RWPE1 (cell line): ENCODE measurements around the gene PGR.
"Not testable (repeated sequence)": the region's sequence is repeated elsewhere in the genome, so short reads cannot be mapped to it uniquely, and the experiment has no call there.

Experiments used
- CTCF ChIA-PET: fragments of 350-600 bp; sonication (Branson Sonifier 250); formaldehyde crosslinking; extraction: SDS; loops from one replicate; lab custom pipeline; 2021; lab: Yijun Ruan, JAX
- POLR2A ChIA-PET: fragments of 400-600 bp; formaldehyde crosslinking; extraction: SDS; loops from one replicate; lab custom pipeline; 2020; ENCODE audit warnings: antibody characterized with exemption; ENCODE audit not compliant: low non-redundant PET; lab: Yijun Ruan, JAX
- DNase-seq: peaks from one replicate; pipeline ENCODE4 v3.0.0; 2012; ENCODE audit warnings: low spot score
- H3K27ac ChIP-seq: fragments of 450-650 bp; 2 replicates; pipeline ENCODE4 v1.5.1; 2017
- TF ChIP-seq, protein P1 (sequence below): fragments of 450-650 bp; conservative IDR thresholded peaks from 2 replicates; pipeline ENCODE4 v1.5.1; 2017; ENCODE audit warnings: low read depth, mild to moderate bottlenecking

Gene PGR

GRCh38 chr11:101028644-101029043 lies 101.0 kb downstream of the PGR start:
- TF ChIP-seq, protein P1, sequence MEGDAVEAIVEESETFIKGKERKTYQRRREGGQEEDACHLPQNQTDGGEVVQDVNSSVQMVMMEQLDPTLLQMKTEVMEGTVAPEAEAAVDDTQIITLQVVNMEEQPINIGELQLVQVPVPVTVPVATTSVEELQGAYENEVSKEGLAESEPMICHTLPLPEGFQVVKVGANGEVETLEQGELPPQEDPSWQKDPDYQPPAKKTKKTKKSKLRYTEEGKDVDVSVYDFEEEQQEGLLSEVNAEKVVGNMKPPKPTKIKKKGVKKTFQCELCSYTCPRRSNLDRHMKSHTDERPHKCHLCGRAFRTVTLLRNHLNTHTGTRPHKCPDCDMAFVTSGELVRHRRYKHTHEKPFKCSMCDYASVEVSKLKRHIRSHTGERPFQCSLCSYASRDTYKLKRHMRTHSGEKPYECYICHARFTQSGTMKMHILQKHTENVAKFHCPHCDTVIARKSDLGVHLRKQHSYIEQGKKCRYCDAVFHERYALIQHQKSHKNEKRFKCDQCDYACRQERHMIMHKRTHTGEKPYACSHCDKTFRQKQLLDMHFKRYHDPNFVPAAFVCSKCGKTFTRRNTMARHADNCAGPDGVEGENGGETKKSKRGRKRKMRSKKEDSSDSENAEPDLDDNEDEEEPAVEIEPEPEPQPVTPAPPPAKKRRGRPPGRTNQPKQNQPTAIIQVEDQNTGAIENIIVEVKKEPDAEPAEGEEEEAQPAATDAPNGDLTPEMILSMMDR: no peak
- no peak overlapping the region for H3K27ac ChIP-seq
- ChIA-PET POLR2A (no interaction called here), CTCF (no interaction called here)
- no peak for DNase-seq

- POLR2A ChIA-PET: no interaction called here
- H3K27ac ChIP-seq: no peak overlapping the region
- DNase-seq: no peak
- TF ChIP-seq, protein P1: no peak
- CTCF ChIA-PET: no interaction called here
These were observed 107.4 kb downstream of the PGR start for GRCh38 chr11:101022256-101022655.

- ChIA-PET CTCF (interaction anchor here (0.6 to 0.7 kb wide), 3 partner anchors 14 to 1752 kb away, joined by 3 read pairs; no protein-coding TSS in a partner anchor), POLR2A (no interaction called here)
- DNase-seq: no peak
- no peak overlapping the region for H3K27ac ChIP-seq
- TF ChIP-seq, protein P1: no peak
These were observed 109.7 kb downstream of the PGR start for GRCh38 chr11:101019870-101020269.

GRCh38 chr11:101014600-101015285 lies 114.9 kb downstream of the PGR start:
- TF ChIP-seq, protein P1: no peak
- ChIA-PET POLR2A (no interaction called here), CTCF (no interaction called here)
- DNase-seq: no peak
- H3K27ac ChIP-seq: no peak overlapping the region

DNA sequence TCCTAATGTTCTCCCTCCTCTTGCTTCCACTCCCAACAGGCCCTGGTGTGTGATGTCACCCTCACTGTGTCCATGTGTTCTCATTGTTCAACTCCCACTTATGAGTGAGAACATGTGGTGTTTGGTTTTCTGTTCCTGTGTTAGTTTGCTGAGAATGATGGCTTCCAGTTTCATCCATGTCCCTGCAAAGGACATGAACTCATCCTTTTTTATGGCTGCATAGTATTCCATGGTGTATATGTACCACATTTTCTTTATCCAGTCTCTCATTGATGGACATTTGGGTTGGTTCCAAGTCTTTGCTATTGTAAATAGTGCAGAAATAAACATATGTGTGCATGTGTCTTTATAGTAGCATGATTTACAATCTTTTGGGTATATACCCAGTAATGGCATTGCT lies 115.9 kb downstream of the PGR start:
- CTCF ChIA-PET, POLR2A ChIA-PET, DNase-seq, H3K27ac ChIP-seq: not testable (repeated sequence)

DNA sequence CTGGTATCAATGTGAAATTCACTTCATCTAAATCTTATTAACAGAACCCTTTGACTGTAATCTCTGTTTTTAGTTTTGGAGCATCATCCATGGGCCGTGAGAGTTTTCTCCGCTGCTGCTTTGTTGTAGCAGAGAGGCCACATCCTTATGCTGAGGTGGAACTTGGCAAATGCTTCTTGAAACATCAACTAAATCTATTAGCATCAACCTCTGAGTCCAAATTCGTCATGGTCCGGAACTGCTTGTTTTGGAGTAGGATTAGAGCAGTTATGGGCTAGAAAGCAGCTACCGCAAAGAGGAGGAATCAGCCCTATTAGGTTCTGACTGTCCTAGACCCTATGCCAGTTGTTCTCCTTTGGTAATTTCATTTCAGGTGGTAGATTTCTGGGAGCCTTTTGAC lies 117.7 kb downstream of the PGR start:
- POLR2A ChIA-PET: no interaction called here
- no peak for DNase-seq
- CTCF ChIA-PET: no interaction called here
- TF ChIP-seq, protein P1: no peak
- no peak overlapping the region for H3K27ac ChIP-seq

GRCh38 chr11:101010899-101011298 lies 118.7 kb downstream of the PGR start:
- ChIA-PET POLR2A (no interaction called here), CTCF (interaction anchor here (0.6 kb wide), 1 partner anchor 1452 kb away, joined by 4 read pairs; no protein-coding TSS in a partner anchor)
- TF ChIP-seq, protein P1: no peak
- H3K27ac ChIP-seq: no peak overlapping the region
- no peak for DNase-seq
